Measurements from ENCODE around the gene UBFD1.
"Not testable (repeated sequence)": the region's sequence is repeated elsewhere in the genome, so short reads cannot be mapped to it uniquely, and the experiment has no call there.

Gene UBFD1

GRCh38 chr16:23556881-23557778 lies at the start of gene UBFD1, which contains the start of gene EARS2:
UBFD1 (plus strand) TSS chr16:23557727; CDS start chr16:23557743, 16 bp downstream.
EARS2 (minus strand) TSS chr16:23557350; CDS start chr16:23557343, 7 bp downstream.
- Histone ChIP-seq H3K9me3 (ENCODE audit: control insufficient read depth, insufficient read depth, low read length) (no peaks in the 10 kb centered on the region), H3K9ac (ENCODE audit: low read depth, low read length) (peak within 1 kb of the TSS; percentile 77), H3K4me1 (ENCODE audit: insufficient read depth, low read length) (peaks cover 5% of the 10 kb centered on the region; the same call in 1 of the 2 replicates), H3K36me3 (ENCODE audit: insufficient read depth, low read length) (peaks cover 13% of the 10 kb centered on the region)

GRCh38 chr16:23508589-23509440 lies 48.7 kb upstream of the UBFD1 start:
- H3K9me3 ChIP-seq (ENCODE audit: control insufficient read depth, insufficient read depth, low read length) = no peaks in the 10 kb centered on the region
- H3K9ac ChIP-seq (ENCODE audit: low read depth, low read length) = peak overlapping the region; percentile 55
- H3K36me3 ChIP-seq (ENCODE audit: insufficient read depth, low read length) = no peaks in the 10 kb centered on the region
- peaks cover 25% of the 10 kb centered on the region for H3K4me1 ChIP-seq (ENCODE audit: insufficient read depth, low read length)

GRCh38 chr16:23509441-23509754 lies 48.1 kb upstream of the UBFD1 start:
- Histone ChIP-seq H3K4me1 (ENCODE audit: insufficient read depth, low read length) (peaks cover 20% of the 10 kb centered on the region), H3K36me3 (ENCODE audit: insufficient read depth, low read length) (no peaks in the 10 kb centered on the region), H3K9ac (ENCODE audit: low read depth, low read length) (peak overlapping the region; percentile 55), H3K9me3 (ENCODE audit: control insufficient read depth, insufficient read depth, low read length) (no peaks in the 10 kb centered on the region)

- peak overlapping the region; percentile 55 for H3K9ac ChIP-seq (ENCODE audit: low read depth, low read length)
- peaks cover 16% of the 10 kb centered on the region for H3K4me1 ChIP-seq (ENCODE audit: insufficient read depth, low read length)
- H3K36me3 ChIP-seq (ENCODE audit: insufficient read depth, low read length) = no peaks in the 10 kb centered on the region
- no peaks in the 10 kb centered on the region for H3K9me3 ChIP-seq (ENCODE audit: control insufficient read depth, insufficient read depth, low read length)
These were observed 47.8 kb upstream of the UBFD1 start for GRCh38 chr16:23509782-23510163.

- peak within 1 kb of the TSS; percentile 55 for H3K9ac ChIP-seq (ENCODE audit: low read depth, low read length)
- no peaks in the 10 kb centered on the region for H3K36me3 ChIP-seq (ENCODE audit: insufficient read depth, low read length)
- H3K4me1 ChIP-seq (ENCODE audit: insufficient read depth, low read length) = peaks cover 10% of the 10 kb centered on the region; the same call in 1 of the 2 replicates
These were observed 47.2 kb upstream of the UBFD1 start, which contains the start of gene GGA2 for GRCh38 chr16:23510164-23510914. GGA2 (minus strand) TSS chr16:23510494; CDS start chr16:23510411, 83 bp downstream.

GRCh38 chr16:23510915-23511270 lies 46.6 kb upstream of the UBFD1 start:
- H3K9me3 ChIP-seq (ENCODE audit: control insufficient read depth, insufficient read depth, low read length); H3K4me1 ChIP-seq (ENCODE audit: insufficient read depth, low read length); H3K36me3 ChIP-seq (ENCODE audit: insufficient read depth, low read length): not testable (repeated sequence)
- H3K9ac ChIP-seq (ENCODE audit: low read depth, low read length) = peak overlapping the region; percentile 55; the same call in 1 of the 2 replicates

More at GRCh38 chr16:23510164-23510914, 47.2 kb upstream of the UBFD1 start, which contains the start of gene GGA2:
- H3K9me3 ChIP-seq (ENCODE audit: control insufficient read depth, insufficient read depth, low read length) = no peaks in the 10 kb centered on the region

- H3K4me1 ChIP-seq (ENCODE audit: insufficient read depth, low read length) = no peaks in the 10 kb centered on the region
- H3K36me3 ChIP-seq (ENCODE audit: insufficient read depth, low read length) = no peaks in the 10 kb centered on the region
- H3K9me3 ChIP-seq (ENCODE audit: control insufficient read depth, insufficient read depth, low read length) = no peaks in the 10 kb centered on the region
- H3K9ac ChIP-seq (ENCODE audit: low read depth, low read length) = no peak overlapping the region
These were observed 45.8 kb upstream of the UBFD1 start for GRCh38 chr16:23511731-23512130.

GRCh38 chr16:23512168-23512695 lies 45.3 kb upstream of the UBFD1 start:
- no peaks in the 10 kb centered on the region for H3K4me1 ChIP-seq (ENCODE audit: insufficient read depth, low read length)
- no peaks in the 10 kb centered on the region for H3K9me3 ChIP-seq (ENCODE audit: control insufficient read depth, insufficient read depth, low read length)
- no peak overlapping the region for H3K9ac ChIP-seq (ENCODE audit: low read depth, low read length)
- no peaks in the 10 kb centered on the region for H3K36me3 ChIP-seq (ENCODE audit: insufficient read depth, low read length)

- Histone ChIP-seq H3K4me1 (ENCODE audit: insufficient read depth, low read length) (no peaks in the 10 kb centered on the region), H3K9ac (ENCODE audit: low read depth, low read length) (no peak overlapping the region), H3K36me3 (ENCODE audit: insufficient read depth, low read length) (no peaks in the 10 kb centered on the region; the same call in 1 of the 2 replicates), H3K9me3 (ENCODE audit: control insufficient read depth, insufficient read depth, low read length) (no peaks in the 10 kb centered on the region)
These were observed 43.0 kb upstream of the UBFD1 start for GRCh38 chr16:23514381-23515152.

- Histone ChIP-seq H3K9me3 (ENCODE audit: control insufficient read depth, insufficient read depth, low read length) (no peaks in the 10 kb centered on the region), H3K4me1 (ENCODE audit: insufficient read depth, low read length) (no peaks in the 10 kb centered on the region), H3K36me3 (ENCODE audit: insufficient read depth, low read length) (no peaks in the 10 kb centered on the region; the same call in 1 of the 2 replicates), H3K9ac (ENCODE audit: low read depth, low read length) (no peak overlapping the region)
These were observed 41.6 kb upstream of the UBFD1 start for GRCh38 chr16:23515881-23516280.

GRCh38 chr16:23516366-23517137 lies 41.0 kb upstream of the UBFD1 start:
- H3K9ac ChIP-seq (ENCODE audit: low read depth, low read length) = no peak overlapping the region
- no peaks in the 10 kb centered on the region; the same call in 1 of the 2 replicates for H3K36me3 ChIP-seq (ENCODE audit: insufficient read depth, low read length)
- H3K4me1 ChIP-seq (ENCODE audit: insufficient read depth, low read length) = no peaks in the 10 kb centered on the region
- H3K9me3 ChIP-seq (ENCODE audit: control insufficient read depth, insufficient read depth, low read length) = no peaks in the 10 kb centered on the region

- H3K9ac ChIP-seq (ENCODE audit: low read depth, low read length) = no peak overlapping the region
- peaks cover 6% of the 10 kb centered on the region; the same call in 1 of the 2 replicates for H3K36me3 ChIP-seq (ENCODE audit: insufficient read depth, low read length)
- H3K4me1 ChIP-seq (ENCODE audit: insufficient read depth, low read length) = no peaks in the 10 kb centered on the region
- H3K9me3 ChIP-seq (ENCODE audit: control insufficient read depth, insufficient read depth, low read length) = no peaks in the 10 kb centered on the region
These were observed 39.1 kb upstream of the UBFD1 start for GRCh38 chr16:23518435-23518891.
